ENCODE data around the gene SSR1.
"Not testable (repeated sequence)": the region's sequence is repeated elsewhere in the genome, so short reads cannot be mapped to it uniquely, and the experiment has no call there.

Gene SSR1

GRCh38 chr6:7339007-7339732 lies 26.2 kb upstream of the SSR1 start:
- H3K4me3 ChIP-seq (replicated peaks; ENCODE audit: low read depth, low read length) = not testable (repeated sequence)
- peak; percentile 32 for DNase-seq (ENCODE audit: low read depth)
- peak; percentile 53 for TF ChIP-seq CTCF (IDR thresholded peaks at IDR 0.05; ENCODE audit: low read length, missing control alignments)

GRCh38 chr6:7338031-7338430 lies 25.0 kb upstream of the SSR1 start:
- DNase-seq (ENCODE audit: low read depth) = no peak
- H3K4me3 ChIP-seq (replicated peaks; ENCODE audit: low read depth, low read length) = no peak overlapping the region
- TF ChIP-seq CTCF (IDR thresholded peaks at IDR 0.05; ENCODE audit: low read length, missing control alignments) = no peak

- no peak for TF ChIP-seq CTCF (IDR thresholded peaks at IDR 0.05; ENCODE audit: low read length, missing control alignments)
- no peak overlapping the region for H3K4me3 ChIP-seq (replicated peaks; ENCODE audit: low read depth, low read length)
- DNase-seq (ENCODE audit: low read depth) = no peak
These were observed 22.5 kb upstream of the SSR1 start for GRCh38 chr6:7335519-7335918.

- TF ChIP-seq CTCF (IDR thresholded peaks at IDR 0.05; ENCODE audit: low read length, missing control alignments) = no peak
- H3K4me3 ChIP-seq (replicated peaks; ENCODE audit: low read depth, low read length) = no peak overlapping the region
- no peak for DNase-seq (ENCODE audit: low read depth)
These were observed 21.7 kb upstream of the SSR1 start for GRCh38 chr6:7334685-7335084.

- TF ChIP-seq CTCF (IDR thresholded peaks at IDR 0.05; ENCODE audit: low read length, missing control alignments) = no peak
- no peak for DNase-seq (ENCODE audit: low read depth)
- H3K4me3 ChIP-seq (replicated peaks; ENCODE audit: low read depth, low read length) = no peak overlapping the region
These were observed 19.2 kb upstream of the SSR1 start for GRCh38 chr6:7332090-7332745.

GRCh38 chr6:7331452-7331851 lies 18.5 kb upstream of the SSR1 start:
- no peak overlapping the region for H3K4me3 ChIP-seq (replicated peaks; ENCODE audit: low read depth, low read length)
- no peak for TF ChIP-seq CTCF (IDR thresholded peaks at IDR 0.05; ENCODE audit: low read length, missing control alignments)

GRCh38 chr6:7328243-7328642 lies 15.2 kb upstream of the SSR1 start:
- TF ChIP-seq CTCF (IDR thresholded peaks at IDR 0.05; ENCODE audit: low read length, missing control alignments) = no peak
- no peak for DNase-seq (ENCODE audit: low read depth)
- no peak overlapping the region for H3K4me3 ChIP-seq (replicated peaks; ENCODE audit: low read depth, low read length)

More at GRCh38 chr6:7331452-7331851, 18.5 kb upstream of the SSR1 start:
- no peak for DNase-seq (ENCODE audit: low read depth)

All from fibroblast of pulmonary artery (primary cell).